Activated T-helper 1 cell treated with anti-CD3 and anti-CD28 coated beads, Interleukin-12 subunit alpha, Interleukin-12 subunit beta, Interleukin-2, Interleukin-4 antibody, amounts not matched to agents 30 ng/mL and 10 ng/mL and 1 ng/mL, durations not matched to agents 14 hours and 24 hours and 36 hours (primary cell): Measurements from ENCODE around the gene ABI3BP. TPM values are rescaled to one million over a fixed set of nuclear protein-coding genes. Genes with fewer than 3 reads are reported as not detected.

ENCODE experiments used
- DNase-seq: peaks from one replicate; pipeline ENCODE4 v3.0.0; 2021; ENCODE audit warnings: low spot score
- H3K27ac Mint-ChIP-seq: one replicate; pipeline ENCODE4 v1.8.0; 2021; ENCODE audit warnings: mild to moderate bottlenecking, mixed read lengths
- H3K27me3 Mint-ChIP-seq: one replicate; pipeline ENCODE4 v1.8.0; 2022; ENCODE audit warnings: mild to moderate bottlenecking, moderate library complexity, mixed read lengths; ENCODE audit not compliant: insufficient read depth
- H3K36me3 Mint-ChIP-seq: one replicate; pipeline ENCODE4 v1.8.0; 2021; ENCODE audit warnings: low read depth, mixed read lengths
- H3K4me1 Mint-ChIP-seq: one replicate; pipeline ENCODE4 v1.8.0; 2021; ENCODE audit warnings: low read depth, mixed read lengths
- H3K4me3 Mint-ChIP-seq: one replicate; pipeline ENCODE4 v1.8.0; 2021; ENCODE audit warnings: mild to moderate bottlenecking, moderate library complexity, mixed read lengths
- H3K9me3 Mint-ChIP-seq: one replicate; pipeline ENCODE4 v1.8.0; 2021; ENCODE audit warnings: mixed read lengths
- intact Hi-C: fragments of 100-400 bp; cut with micrococcal nuclease; formaldehyde crosslinking; loops from one replicate; pipeline ENCODE4 v1.15.1; 2024
- total RNA-seq: library from RNA; stranded (reverse); gene quantifications from 2 replicates; pipeline ENCODE4 v1.2.3, GENCODE V29; 2022

ABI3BP gene
- total RNA-seq, 1 donor from 2014 or later: not detected

GRCh38 chr3:100864471-100865250, 128.6 kb downstream of the ABI3BP start:
- no peak for DNase-seq
- Mint-ChIP-seq H3K4me1 (no peaks in the 10 kb centered on the region), H3K27ac (no peak overlapping the region), H3K36me3 (no peaks in the 10 kb centered on the region), H3K4me3 (no peak overlapping the region), H3K9me3 (no peaks in the 10 kb centered on the region), H3K27me3 (peaks cover 6% of the 10 kb centered on the region)
- intact Hi-C loops: no loop called here

DNA sequence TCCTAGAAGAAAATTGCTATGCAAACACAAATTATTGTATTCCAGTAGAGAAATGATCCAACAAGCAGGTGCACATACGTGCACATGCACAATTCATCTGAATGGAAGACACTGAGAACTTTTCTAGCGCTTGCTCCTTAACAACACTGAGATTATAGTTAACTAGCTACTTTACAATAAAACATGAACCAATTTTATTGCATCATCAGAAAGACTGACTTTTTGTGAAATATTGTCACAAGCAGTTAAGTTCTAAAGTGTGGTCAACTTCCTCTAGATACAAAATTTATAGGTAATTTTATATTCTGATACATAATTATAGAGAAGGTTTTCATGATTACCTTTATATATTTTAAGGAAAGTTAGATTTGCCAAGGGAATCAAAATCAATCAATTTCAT, 135.4 kb downstream of the ABI3BP start:
- Mint-ChIP-seq H3K4me3 (no peak overlapping the region), H3K9me3 (no peaks in the 10 kb centered on the region), H3K36me3 (no peaks in the 10 kb centered on the region), H3K27ac (no peak overlapping the region), H3K27me3 (peaks cover 3% of the 10 kb centered on the region), H3K4me1 (no peaks in the 10 kb centered on the region)
- no peak for DNase-seq
- intact Hi-C loops: no loop called here

DNA sequence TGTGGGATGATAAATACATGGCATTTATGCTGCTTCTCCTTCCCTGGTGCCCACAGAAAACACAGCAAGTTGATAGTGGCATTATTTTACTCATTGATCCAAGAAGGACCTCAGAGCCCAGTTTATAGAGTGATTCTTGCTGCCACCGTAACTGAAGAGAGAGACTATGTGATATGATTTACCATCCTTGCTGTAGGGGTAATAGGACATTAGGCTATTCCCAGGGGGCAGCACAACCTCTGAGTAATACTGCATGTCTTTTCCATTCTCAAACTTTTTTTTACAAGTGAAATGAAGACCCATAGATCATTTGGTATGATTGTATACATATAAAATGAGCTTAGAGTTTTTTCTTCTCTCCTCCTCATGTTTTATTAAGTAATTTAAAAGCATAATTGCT, 136.4 kb downstream of the ABI3BP start:
- Mint-ChIP-seq H3K9me3 (no peaks in the 10 kb centered on the region), H3K4me1 (no peaks in the 10 kb centered on the region), H3K27ac (no peak overlapping the region), H3K4me3 (no peak overlapping the region), H3K36me3 (no peaks in the 10 kb centered on the region), H3K27me3 (peaks cover 3% of the 10 kb centered on the region)
- no peak for DNase-seq
- intact Hi-C loops: no loop called here

- Mint-ChIP-seq H3K36me3 (no peaks in the 10 kb centered on the region), H3K27ac (no peak overlapping the region), H3K9me3 (no peaks in the 10 kb centered on the region), H3K4me3 (no peak overlapping the region), H3K27me3 (peaks cover 3% of the 10 kb centered on the region), H3K4me1 (no peaks in the 10 kb centered on the region)
- intact Hi-C loops: no loop called here
- no peak for DNase-seq
These were observed 140.4 kb downstream of the ABI3BP start for GRCh38 chr3:100852840-100853239.

DNA sequence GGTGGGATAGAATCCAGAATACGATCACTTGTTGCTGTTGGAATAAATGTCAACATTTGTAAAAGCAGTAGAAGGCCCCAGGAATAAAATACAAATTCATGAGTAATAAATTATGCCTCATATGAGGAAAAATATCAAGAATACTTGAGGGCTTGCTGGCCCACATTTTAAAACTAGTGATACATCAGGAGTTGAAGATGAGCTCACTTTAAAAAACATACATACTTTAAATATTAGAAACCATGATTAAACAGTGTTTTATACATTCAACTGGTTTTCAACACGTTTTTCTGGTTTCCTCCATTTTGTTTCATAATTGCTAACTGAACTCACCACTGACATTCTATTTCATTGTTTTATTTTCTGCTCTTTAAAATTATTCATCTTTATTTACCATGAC, 142.5 kb downstream of the ABI3BP start:
- no peak for DNase-seq
- Mint-ChIP-seq H3K36me3 (no peaks in the 10 kb centered on the region), H3K4me1 (no peaks in the 10 kb centered on the region), H3K27ac (no peak overlapping the region), H3K4me3 (no peak overlapping the region), H3K27me3 (no peaks in the 10 kb centered on the region), H3K9me3 (no peaks in the 10 kb centered on the region)
- intact Hi-C loops: no loop called here

DNA sequence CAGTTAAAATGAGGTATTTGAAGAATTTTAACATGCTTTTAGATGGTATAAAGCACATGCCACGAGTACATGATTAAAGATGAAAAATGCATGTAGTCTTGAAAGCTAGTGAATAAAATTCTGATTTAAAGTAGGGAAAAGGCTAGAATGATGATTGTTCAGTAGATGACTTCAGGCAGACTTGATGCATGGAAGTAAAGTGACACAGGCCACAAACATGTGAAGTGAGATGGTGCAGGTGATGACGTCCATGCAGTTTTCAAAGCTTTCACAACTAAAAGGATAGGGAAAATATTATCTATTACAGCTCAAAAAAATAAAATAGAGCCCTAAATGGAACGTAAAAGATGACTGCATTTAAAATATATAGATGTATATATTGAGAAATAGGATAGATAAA, 143.1 kb downstream of the ABI3BP start:
- DNase-seq: no peak
- H3K36me3 Mint-ChIP-seq: no peaks in the 10 kb centered on the region
- no peaks in the 10 kb centered on the region for H3K27me3 Mint-ChIP-seq
- intact Hi-C loops: no loop called here
- no peaks in the 10 kb centered on the region for H3K4me1 Mint-ChIP-seq
- H3K4me3 Mint-ChIP-seq: no peak overlapping the region
- no peak overlapping the region for H3K27ac Mint-ChIP-seq
- H3K9me3 Mint-ChIP-seq: no peaks in the 10 kb centered on the region

DNA sequence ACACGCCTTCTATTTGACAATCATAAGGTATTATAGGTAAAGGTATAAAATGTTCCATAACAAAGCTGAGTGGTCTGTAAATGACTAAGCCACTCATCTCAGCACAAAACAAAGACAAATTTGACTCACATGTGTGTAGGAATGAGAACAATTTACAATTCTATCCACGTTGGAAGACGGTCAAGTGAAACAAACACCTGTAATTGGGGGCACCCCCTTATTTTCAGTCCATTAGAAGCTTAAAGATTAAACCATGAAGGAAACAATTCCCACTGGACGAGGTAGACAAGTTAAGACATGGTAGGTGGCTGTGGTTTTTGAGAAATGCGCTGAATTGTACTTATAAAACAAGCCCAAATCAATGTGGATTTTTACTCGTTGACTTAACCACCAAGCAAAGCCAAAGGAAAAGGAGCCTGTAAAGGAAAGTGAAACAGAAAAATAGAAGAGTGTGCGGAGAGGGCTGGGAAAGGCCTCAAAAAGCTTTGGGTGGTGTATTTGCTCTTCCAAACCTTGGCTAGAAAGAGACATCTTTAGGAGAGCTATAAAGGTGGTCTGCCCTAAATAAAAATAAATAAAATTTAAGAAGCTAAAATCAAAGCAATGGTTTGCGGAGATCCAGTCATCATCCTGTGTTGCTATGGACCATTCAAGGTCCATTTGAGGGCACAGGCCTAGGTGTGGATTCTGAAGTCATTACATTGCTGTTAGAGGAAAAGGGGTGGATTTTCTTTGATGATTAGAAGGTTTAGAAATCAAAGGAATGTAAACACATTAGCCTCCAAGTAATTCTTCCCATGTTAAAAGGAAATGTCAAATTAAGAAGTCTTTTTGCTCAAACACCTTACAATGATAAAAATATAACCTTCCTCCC, 148.9 kb downstream of the ABI3BP start:
- Mint-ChIP-seq H3K4me3 (no peak overlapping the region), H3K27ac (no peak overlapping the region), H3K9me3 (no peaks in the 10 kb centered on the region), H3K36me3 (no peaks in the 10 kb centered on the region), H3K27me3 (no peaks in the 10 kb centered on the region), H3K4me1 (no peaks in the 10 kb centered on the region)
- intact Hi-C loops: no loop called here
- DNase-seq: no peak

- peaks cover 3% of the 10 kb centered on the region for H3K27me3 Mint-ChIP-seq
- H3K4me3 Mint-ChIP-seq: no peak overlapping the region
- no peak for DNase-seq
- intact Hi-C loops: no loop called here
- no peaks in the 10 kb centered on the region for H3K36me3 Mint-ChIP-seq
- no peaks in the 10 kb centered on the region for H3K4me1 Mint-ChIP-seq
- H3K27ac Mint-ChIP-seq: no peak overlapping the region
- H3K9me3 Mint-ChIP-seq: no peaks in the 10 kb centered on the region
These were observed 155.1 kb downstream of the ABI3BP start for GRCh38 chr3:100838157-100838556.

GRCh38 chr3:100836661-100837060, 156.6 kb downstream of the ABI3BP start:
- H3K9me3 Mint-ChIP-seq: no peaks in the 10 kb centered on the region
- no peaks in the 10 kb centered on the region for H3K36me3 Mint-ChIP-seq
- intact Hi-C loops: no loop called here
- H3K27ac Mint-ChIP-seq: no peak overlapping the region
- no peaks in the 10 kb centered on the region for H3K4me1 Mint-ChIP-seq
- H3K4me3 Mint-ChIP-seq: no peak overlapping the region
- H3K27me3 Mint-ChIP-seq: peaks cover 3% of the 10 kb centered on the region
- no peak for DNase-seq

DNA sequence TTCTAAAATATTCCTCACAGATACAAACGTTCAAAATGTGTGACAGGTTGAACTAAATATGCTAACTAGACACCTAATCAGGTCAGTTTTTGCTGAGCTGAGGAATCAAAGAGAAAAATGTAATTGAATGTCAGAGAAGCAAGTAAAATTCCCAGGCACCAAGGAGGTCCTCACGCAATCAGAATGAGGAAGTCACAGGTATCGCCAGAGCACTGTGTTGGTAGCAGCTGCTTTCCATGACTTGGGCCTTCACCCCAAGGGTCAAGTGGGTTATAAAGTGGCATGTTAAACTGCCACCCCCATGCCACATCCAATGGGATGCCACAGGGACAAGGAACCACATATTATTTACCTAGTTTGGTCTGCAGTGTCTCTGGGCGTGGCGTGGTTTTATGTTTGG, 158.9 kb downstream of the ABI3BP start:
- H3K27ac Mint-ChIP-seq: no peak overlapping the region
- H3K4me3 Mint-ChIP-seq: no peak overlapping the region
- H3K27me3 Mint-ChIP-seq: peaks cover 7% of the 10 kb centered on the region
- intact Hi-C loops: no loop called here
- DNase-seq: no peak
- H3K4me1 Mint-ChIP-seq: no peaks in the 10 kb centered on the region
- no peaks in the 10 kb centered on the region for H3K9me3 Mint-ChIP-seq
- no peaks in the 10 kb centered on the region for H3K36me3 Mint-ChIP-seq

DNA sequence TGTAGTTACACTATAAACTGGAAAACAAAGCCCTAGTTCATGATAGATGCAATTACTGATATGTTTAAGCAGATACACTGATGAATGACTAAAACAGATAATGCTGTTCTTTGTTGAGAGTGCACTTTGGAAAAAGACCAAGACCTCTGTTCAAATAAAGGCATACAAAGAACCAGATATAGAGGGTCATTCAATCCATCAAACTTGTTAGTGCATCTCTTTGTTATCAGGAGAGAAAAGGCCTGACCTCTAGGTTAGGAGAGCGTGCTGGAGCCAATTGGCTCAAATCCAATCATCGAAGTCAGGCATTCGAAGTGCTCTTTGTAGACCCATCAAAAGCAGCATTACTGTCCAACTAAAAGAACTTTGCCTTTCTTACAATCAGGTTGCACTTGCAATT, 159.7 kb downstream of the ABI3BP start:
- Mint-ChIP-seq H3K27ac (no peak overlapping the region), H3K27me3 (peaks cover 7% of the 10 kb centered on the region), H3K36me3 (no peaks in the 10 kb centered on the region), H3K4me3 (no peak overlapping the region), H3K9me3 (no peaks in the 10 kb centered on the region), H3K4me1 (no peaks in the 10 kb centered on the region)
- no peak for DNase-seq
- intact Hi-C loops: no loop called here

GRCh38 chr3:100831629-100832028, 161.6 kb downstream of the ABI3BP start:
- Mint-ChIP-seq H3K27ac (no peak overlapping the region), H3K4me1 (no peaks in the 10 kb centered on the region), H3K4me3 (no peak overlapping the region), H3K27me3 (peaks cover 7% of the 10 kb centered on the region), H3K36me3 (no peaks in the 10 kb centered on the region), H3K9me3 (no peaks in the 10 kb centered on the region)
- no peak for DNase-seq
- intact Hi-C loops: no loop called here

- Mint-ChIP-seq H3K36me3 (no peaks in the 10 kb centered on the region), H3K27ac (no peak overlapping the region), H3K4me3 (no peak overlapping the region), H3K27me3 (peaks cover 5% of the 10 kb centered on the region), H3K4me1 (no peaks in the 10 kb centered on the region), H3K9me3 (no peaks in the 10 kb centered on the region)
- intact Hi-C loops: no loop called here
- no peak for DNase-seq
These were observed 162.3 kb downstream of the ABI3BP start for GRCh38 chr3:100830931-100831330.
